Hepatocyte (in vitro differentiated cells): Measurements from ENCODE around the gene CLTB. TPM values are rescaled to one million over a fixed set of nuclear protein-coding genes. Genes with fewer than 3 reads are reported as not detected.

Source experiments
- DNase-seq: peaks from one replicate; pipeline ENCODE4 v3.0.0-alpha.2; 2016; ENCODE audit warnings: low spot score
- H2AFZ ChIP-seq: fragments of 200-600 bp; sonication (generic); 2 replicates; pipeline ENCODE4 v1.6.0; 2016; ENCODE audit warnings: antibody characterized with exemption, mild to moderate bottlenecking
- H3K27ac ChIP-seq: fragments of 200-600 bp; sonication (generic); 2 replicates; pipeline ENCODE4 v1.5.1; 2016; ENCODE audit warnings: mild to moderate bottlenecking
- H3K27me3 ChIP-seq: fragments of 200-600 bp; sonication (generic); 2 replicates; pipeline ENCODE4 v1.6.1; 2016
- H3K36me3 ChIP-seq: fragments of 200-600 bp; sonication (generic); replicated peaks from 2 replicates; pipeline ENCODE4 v1.5.1; 2016; ENCODE audit warnings: low read depth; ENCODE audit not compliant: insufficient read depth
- H3K4me1 ChIP-seq: fragments of 200-600 bp; sonication (generic); 2 replicates; pipeline ENCODE4 v1.5.1; 2016; ENCODE audit warnings: mild to moderate bottlenecking, moderate library complexity; ENCODE audit not compliant: insufficient read depth
- H3K4me2 ChIP-seq: fragments of 200-600 bp; sonication (generic); 2 replicates; pipeline ENCODE4 v1.6.0; 2016
- H3K4me3 ChIP-seq: fragments of 200-600 bp; sonication (generic); 2 replicates; pipeline ENCODE4 v1.5.1; 2016; ENCODE audit warnings: mild to moderate bottlenecking
- H3K79me2 ChIP-seq: fragments of 200-600 bp; sonication (generic); 2 replicates; pipeline ENCODE4 v1.6.0; 2017; ENCODE audit warnings: mild to moderate bottlenecking
- H3K9me2 ChIP-seq: fragments of 200-600 bp; sonication (generic); replicated peaks from 2 replicates; pipeline ENCODE4 v1.6.0; 2017; ENCODE audit warnings: mild to moderate bottlenecking; ENCODE audit not compliant: insufficient read depth
- H3K9me3 ChIP-seq: fragments of 200-600 bp; sonication (generic); 2 replicates; pipeline ENCODE4 v1.5.1; 2016; ENCODE audit warnings: low read depth, mild to moderate bottlenecking
- H4K20me1 ChIP-seq: fragments of 200-600 bp; sonication (generic); 2 replicates; pipeline ENCODE4 v1.6.0; 2016; ENCODE audit warnings: mild to moderate bottlenecking; ENCODE audit not compliant: insufficient read depth, poor library complexity, severe bottlenecking
- CTCF ChIP-seq: fragments of 200-600 bp; sonication (generic); IDR thresholded peaks from 2 replicates; pipeline ENCODE4 v1.5.1; 2016; ENCODE audit warnings: antibody characterized with exemption, mild to moderate bottlenecking; ENCODE audit not compliant: poor library complexity
- EZH2 ChIP-seq: fragments of 200-600 bp; sonication (generic); IDR thresholded peaks from 2 replicates; pipeline ENCODE4 v1.6.1; 2016; ENCODE audit warnings: antibody characterized with exemption, mild to moderate bottlenecking, borderline replicate concordance
- EZH2phosphoT487 ChIP-seq: fragments of 200-600 bp; sonication (generic); IDR thresholded peaks from one replicate; pipeline ENCODE4 v1.6.1; 2018; ENCODE audit warnings: antibody characterized with exemption, mild to moderate bottlenecking, low read depth, moderate library complexity; ENCODE audit not compliant: unreplicated experiment, severe bottlenecking
- whole genome bisulfite sequencing: methylation state at CpG from one replicate; pipeline ENCODE4 v1.1.6; 2016; ENCODE audit warnings: low lambda C conversion rate; ENCODE audit errors: missing lambda C conversion rate; 5-methylcytosine and 5-hydroxymethylcytosine counted together
- polyA plus RNA-seq: library from polyadenylated mRNA; unstranded; fragments of >200 nt; fragmentation: Nextera tagmentation; extraction: Ambion mirVana; gene quantifications from 2 replicates; pipeline ENCODE4 v1.2.1, GENCODE V29; 2016
- total RNA-seq: library from RNA; depleted of rRNA; stranded (reverse); fragments of >200 nt; gene quantifications from 2 replicates; pipeline ENCODE4 v1.2.3, GENCODE V29; 2014

CLTB gene
- total and polyA plus RNA-seq, 2 experiments from 2014 or later: 131 to 284 TPM

DNA sequence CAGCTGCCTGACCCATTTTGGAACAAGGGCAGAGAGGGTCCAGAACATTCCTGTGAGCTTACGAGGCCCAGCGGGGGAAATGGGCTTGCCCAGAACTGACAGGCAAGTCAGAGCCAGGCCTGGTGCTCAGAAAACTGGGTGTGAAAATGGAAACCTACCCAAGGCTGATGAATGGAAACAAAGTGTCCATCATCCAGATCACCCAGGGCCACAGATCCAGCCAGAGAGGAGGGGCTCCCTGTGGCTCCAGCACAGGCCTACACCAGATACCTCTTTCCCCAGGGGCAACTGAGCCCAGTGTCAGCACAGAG lies 3.1 kb downstream of the CLTB start:
- H4K20me1 ChIP-seq: peaks cover 27% of the 10 kb centered on the region
- H3K9me2 ChIP-seq: no peaks in the 10 kb centered on the region
- no peak for TF ChIP-seq EZH2phosphoT487
- no peak for TF ChIP-seq EZH2
- TF ChIP-seq CTCF: no peak
- no peak overlapping the region for H3K27ac ChIP-seq
- peaks cover 54% of the 10 kb centered on the region for H3K79me2 ChIP-seq
- no peaks in the 10 kb centered on the region for H3K27me3 ChIP-seq
- H3K36me3 ChIP-seq: no peaks in the 10 kb centered on the region
- no peak overlapping the region for H3K4me3 ChIP-seq
- no peaks in the 10 kb centered on the region for H3K9me3 ChIP-seq
- H3K4me2 ChIP-seq: peak overlapping the region; percentile 96
- H2AFZ ChIP-seq: no peak overlapping the region
- 65% methylated on average over 2 of the region's 2 CpGs for WGBS
- no peak for DNase-seq
- peaks cover 20% of the 10 kb centered on the region for H3K4me1 ChIP-seq

DNA sequence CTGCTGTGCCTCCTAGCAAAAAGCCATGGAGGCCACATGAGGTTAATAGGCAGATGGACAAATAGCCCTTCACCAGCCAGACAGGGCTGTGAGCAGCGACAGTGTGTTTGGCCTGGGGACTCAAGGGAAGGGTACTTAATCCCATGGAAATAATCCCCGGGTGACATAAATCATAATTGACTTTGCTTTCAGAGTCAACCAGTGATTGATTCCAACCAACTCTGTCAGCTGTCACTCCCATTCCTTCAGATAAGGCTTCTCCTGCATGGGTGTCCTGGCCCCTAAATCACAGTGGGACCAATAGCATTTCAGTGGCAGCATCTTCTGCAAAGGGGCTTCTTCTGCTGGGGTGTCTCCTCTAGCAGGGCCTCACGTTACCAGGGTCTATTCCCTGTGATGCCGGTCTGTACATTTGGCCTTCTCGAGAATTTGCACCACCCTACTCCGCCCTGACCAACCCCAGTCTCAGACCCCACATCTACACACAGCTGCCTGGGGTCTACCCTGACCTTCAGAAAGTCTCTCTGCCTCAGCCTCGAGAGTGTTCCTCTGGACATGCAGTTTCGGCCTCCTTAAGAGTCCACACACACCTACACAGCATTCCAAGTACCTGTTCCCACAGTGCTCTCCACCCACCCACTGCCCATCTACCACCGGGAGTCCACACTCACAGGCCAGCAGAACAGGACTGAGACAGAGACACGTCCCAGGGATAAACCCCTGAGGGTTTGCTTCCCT lies 3.7 kb downstream of the CLTB start:
- Histone ChIP-seq H2AFZ (no peak overlapping the region), H3K36me3 (no peaks in the 10 kb centered on the region), H3K4me2 (peak overlapping the region; percentile 96), H3K79me2 (peaks cover 54% of the 10 kb centered on the region), H3K9me3 (no peaks in the 10 kb centered on the region), H3K9me2 (no peaks in the 10 kb centered on the region), H3K27me3 (no peaks in the 10 kb centered on the region), H3K4me1 (peaks cover 16% of the 10 kb centered on the region), H3K27ac (no peak overlapping the region), H3K4me3 (no peak overlapping the region), H4K20me1 (peaks cover 27% of the 10 kb centered on the region)
- DNase-seq: no peak
- 86% methylated on average over 10 of the region's 10 CpGs for WGBS
- no peak for TF ChIP-seq CTCF

GRCh38 chr5:176410486-176411180 lies 5.7 kb downstream of the CLTB start:
- H3K4me3 ChIP-seq: no peak overlapping the region
- H3K4me2 ChIP-seq: no peak overlapping the region
- DNase-seq: no peak
- H3K9me2 ChIP-seq: no peaks in the 10 kb centered on the region
- H2AFZ ChIP-seq: no peak overlapping the region
- H3K27me3 ChIP-seq: no peaks in the 10 kb centered on the region
- H3K36me3 ChIP-seq: no peaks in the 10 kb centered on the region
- TF ChIP-seq CTCF (no peak), EZH2phosphoT487 (no peak), EZH2 (no peak)
- no peak overlapping the region for H3K27ac ChIP-seq
- 88% methylated on average over 5 of the region's 5 CpGs for WGBS
- H3K4me1 ChIP-seq: peaks cover 8% of the 10 kb centered on the region
- peaks cover 27% of the 10 kb centered on the region for H4K20me1 ChIP-seq
- H3K9me3 ChIP-seq: no peaks in the 10 kb centered on the region
- peaks cover 49% of the 10 kb centered on the region for H3K79me2 ChIP-seq
